DOHH2 (cell line): ENCODE measurements around the gene SLC39A11.

Source experiments
- H3F3A ChIP-seq: fragments of 200-600 bp; sonication (generic), shearing (Covaris generic); 2 replicates; pipeline ENCODE4 v1.6.0; 2016; ENCODE audit warnings: antibody characterized with exemption, mild to moderate bottlenecking; ENCODE audit not compliant: control insufficient read depth, insufficient read depth
- H3K27ac ChIP-seq: fragments of 200-600 bp; sonication (generic); 2 replicates; pipeline ENCODE4 v1.5.1; 2014; ENCODE audit warnings: low read depth, mild to moderate bottlenecking, low read length, moderate library complexity
- H3K27me3 ChIP-seq: fragments of 200-600 bp; sonication (generic); 2 replicates; pipeline ENCODE4 v1.6.1; 2014; ENCODE audit warnings: mild to moderate bottlenecking, low read length, mixed read lengths; ENCODE audit not compliant: control insufficient read depth
- H3K36me3 ChIP-seq: fragments of 200-600 bp; sonication (generic); 2 replicates; pipeline ENCODE4 v1.6.1; 2014; ENCODE audit warnings: mild to moderate bottlenecking, low read length, moderate library complexity, mixed read lengths; ENCODE audit not compliant: control insufficient read depth
- H3K4me1 ChIP-seq: fragments of 200-600 bp; sonication (generic); 2 replicates; pipeline ENCODE4 v1.6.1; 2014; ENCODE audit warnings: mild to moderate bottlenecking, low read length, mixed read lengths; ENCODE audit not compliant: control insufficient read depth
- H3K4me2 ChIP-seq: fragments of 200-600 bp; sonication (generic); 2 replicates; pipeline ENCODE4 v1.6.0; 2014; ENCODE audit warnings: mild to moderate bottlenecking, low read length, moderate library complexity
- H3K4me3 ChIP-seq: fragments of 200-600 bp; sonication (generic); 2 replicates; pipeline ENCODE4 v1.5.1; 2014; ENCODE audit warnings: mild to moderate bottlenecking, low read length, mixed read lengths
- H3K79me2 ChIP-seq: fragments of 200-600 bp; sonication (generic); 2 replicates; pipeline ENCODE4 v1.6.1; 2014; ENCODE audit warnings: mild to moderate bottlenecking, low read length, mixed read lengths; ENCODE audit not compliant: control insufficient read depth
- H3K9me2 ChIP-seq: fragments of 200-600 bp; sonication (generic); replicated peaks from 2 replicates; pipeline ENCODE4 v1.6.1; 2014; ENCODE audit warnings: mild to moderate bottlenecking, low read length, mixed read lengths; ENCODE audit not compliant: control insufficient read depth
- H3K9me3 ChIP-seq: fragments of 200-600 bp; sonication (generic); 2 replicates; pipeline ENCODE4 v1.6.1; 2014; ENCODE audit warnings: antibody characterized with exemption, low read length, mixed read lengths; ENCODE audit not compliant: control insufficient read depth, insufficient read depth
- H4K20me1 ChIP-seq: fragments of 200-600 bp; sonication (generic); 2 replicates; pipeline ENCODE4 v1.6.0; 2014; ENCODE audit warnings: low read depth, mild to moderate bottlenecking, antibody characterized with exemption, low read length, moderate library complexity; ENCODE audit not compliant: control insufficient read depth, insufficient read depth
- EZH2phosphoT487 ChIP-seq: fragments of 200-600 bp; sonication (generic); IDR thresholded peaks from 2 replicates; pipeline ENCODE4 v1.6.1; 2017; ENCODE audit warnings: borderline replicate concordance, mild to moderate bottlenecking, antibody characterized with exemption, low read length, moderate library complexity, mixed read lengths
- TF ChIP-seq, protein P1 (sequence below): fragments of 200-600 bp; sonication (generic); IDR thresholded peaks from one replicate; pipeline ENCODE4 v1.5.1; 2014; ENCODE audit warnings: antibody characterized with exemption, mild to moderate bottlenecking, low read depth, low read length; ENCODE audit not compliant: poor library complexity, severe bottlenecking

The SLC39A11 gene

DNA sequence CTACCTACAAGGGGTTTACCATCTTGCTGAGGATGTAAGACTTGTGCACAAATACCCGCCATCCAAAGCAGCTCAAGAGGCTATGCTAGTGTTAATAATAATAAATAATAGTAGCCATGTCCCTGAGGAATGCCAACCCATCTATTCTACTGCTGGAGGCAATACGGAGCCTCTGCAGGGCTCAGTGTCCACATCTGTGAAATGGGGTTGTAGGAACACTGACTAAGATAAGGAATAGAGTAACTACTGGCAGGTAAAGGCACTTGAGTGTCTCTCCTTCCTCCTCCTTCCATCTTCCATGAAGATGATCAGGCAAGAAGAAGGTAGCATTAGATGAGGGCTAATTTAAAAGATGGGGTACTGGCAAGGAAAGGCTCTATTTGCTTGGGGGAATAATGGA is 295.3 kb downstream of the SLC39A11 start:
- Histone ChIP-seq H3K27me3 (no peaks in the 10 kb centered on the region), H3K4me2 (no peak overlapping the region), H3K27ac (no peak overlapping the region), H3K79me2 (no peaks in the 10 kb centered on the region), H3F3A (no peaks in the 10 kb centered on the region), H3K4me1 (no peaks in the 10 kb centered on the region), H4K20me1 (no peaks in the 10 kb centered on the region), H3K9me2 (no peaks in the 10 kb centered on the region), H3K9me3 (no peaks in the 10 kb centered on the region; the same call in 1 of the 2 replicates), H3K4me3 (no peak overlapping the region), H3K36me3 (no peaks in the 10 kb centered on the region)
- TF ChIP-seq EZH2phosphoT487 = no peak
- TF ChIP-seq, protein P1, sequence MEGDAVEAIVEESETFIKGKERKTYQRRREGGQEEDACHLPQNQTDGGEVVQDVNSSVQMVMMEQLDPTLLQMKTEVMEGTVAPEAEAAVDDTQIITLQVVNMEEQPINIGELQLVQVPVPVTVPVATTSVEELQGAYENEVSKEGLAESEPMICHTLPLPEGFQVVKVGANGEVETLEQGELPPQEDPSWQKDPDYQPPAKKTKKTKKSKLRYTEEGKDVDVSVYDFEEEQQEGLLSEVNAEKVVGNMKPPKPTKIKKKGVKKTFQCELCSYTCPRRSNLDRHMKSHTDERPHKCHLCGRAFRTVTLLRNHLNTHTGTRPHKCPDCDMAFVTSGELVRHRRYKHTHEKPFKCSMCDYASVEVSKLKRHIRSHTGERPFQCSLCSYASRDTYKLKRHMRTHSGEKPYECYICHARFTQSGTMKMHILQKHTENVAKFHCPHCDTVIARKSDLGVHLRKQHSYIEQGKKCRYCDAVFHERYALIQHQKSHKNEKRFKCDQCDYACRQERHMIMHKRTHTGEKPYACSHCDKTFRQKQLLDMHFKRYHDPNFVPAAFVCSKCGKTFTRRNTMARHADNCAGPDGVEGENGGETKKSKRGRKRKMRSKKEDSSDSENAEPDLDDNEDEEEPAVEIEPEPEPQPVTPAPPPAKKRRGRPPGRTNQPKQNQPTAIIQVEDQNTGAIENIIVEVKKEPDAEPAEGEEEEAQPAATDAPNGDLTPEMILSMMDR = no peak

DNA sequence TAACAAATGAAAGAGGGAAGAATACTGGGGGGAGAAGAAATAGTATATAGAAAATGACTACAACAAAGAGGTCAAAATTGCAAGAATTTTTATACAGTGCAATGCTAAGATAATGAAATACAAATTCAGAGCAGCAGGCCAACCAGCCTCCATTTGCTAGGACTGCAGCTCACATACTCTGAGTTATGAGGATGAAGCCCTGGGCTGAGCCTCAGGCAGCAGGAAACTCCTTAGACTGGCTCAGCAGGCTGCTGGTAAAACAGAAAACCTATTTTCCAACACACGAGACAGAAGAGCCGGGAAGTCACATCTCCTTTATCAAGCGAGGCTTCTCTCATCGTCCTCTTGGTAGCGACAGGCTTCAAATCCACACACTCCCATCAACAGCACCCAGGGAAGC is 296.5 kb downstream of the SLC39A11 start:
- Histone ChIP-seq H3K4me1 (no peaks in the 10 kb centered on the region), H3K9me2 (no peaks in the 10 kb centered on the region), H3K27me3 (no peaks in the 10 kb centered on the region), H3K4me2 (no peak overlapping the region), H3K36me3 (no peaks in the 10 kb centered on the region), H3K4me3 (no peak overlapping the region), H3K79me2 (no peaks in the 10 kb centered on the region), H3F3A (no peaks in the 10 kb centered on the region), H4K20me1 (no peaks in the 10 kb centered on the region), H3K9me3 (no peaks in the 10 kb centered on the region; the same call in 1 of the 2 replicates), H3K27ac (no peak overlapping the region)
- TF ChIP-seq, protein P1 = no peak
- TF ChIP-seq EZH2phosphoT487 = no peak

DNA sequence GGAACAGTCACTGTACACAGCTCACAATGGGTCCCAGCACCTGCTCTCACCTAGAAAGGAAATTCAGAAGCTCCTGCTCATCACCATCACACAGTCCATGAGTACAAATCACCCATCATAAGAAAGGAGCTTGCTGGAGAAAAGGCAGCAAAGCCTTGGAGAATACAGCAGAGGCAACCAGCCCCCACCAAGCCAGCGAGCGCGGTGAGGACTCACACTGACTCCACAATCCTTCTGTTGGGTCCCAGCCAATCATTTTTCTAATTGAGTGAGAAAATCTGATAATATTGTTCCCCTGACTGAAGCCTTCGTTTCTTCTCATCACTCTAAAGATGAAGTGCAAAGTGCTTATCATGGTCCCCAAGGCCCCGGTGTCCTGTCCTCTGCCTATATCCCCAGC is 298.3 kb downstream of the SLC39A11 start:
- no peaks in the 10 kb centered on the region for H3K27me3 ChIP-seq
- TF ChIP-seq, protein P1 = no peak
- no peak for TF ChIP-seq EZH2phosphoT487
- no peak overlapping the region for H3K4me3 ChIP-seq
- no peaks in the 10 kb centered on the region for H3K79me2 ChIP-seq
- no peaks in the 10 kb centered on the region for H3K4me1 ChIP-seq
- H3F3A ChIP-seq = no peaks in the 10 kb centered on the region
- H3K9me2 ChIP-seq = no peaks in the 10 kb centered on the region
- no peak overlapping the region for H3K4me2 ChIP-seq
- H3K36me3 ChIP-seq = no peaks in the 10 kb centered on the region
- no peaks in the 10 kb centered on the region; the same call in 1 of the 2 replicates for H3K9me3 ChIP-seq
- H3K27ac ChIP-seq = no peak overlapping the region
- H4K20me1 ChIP-seq = no peaks in the 10 kb centered on the region

DNA sequence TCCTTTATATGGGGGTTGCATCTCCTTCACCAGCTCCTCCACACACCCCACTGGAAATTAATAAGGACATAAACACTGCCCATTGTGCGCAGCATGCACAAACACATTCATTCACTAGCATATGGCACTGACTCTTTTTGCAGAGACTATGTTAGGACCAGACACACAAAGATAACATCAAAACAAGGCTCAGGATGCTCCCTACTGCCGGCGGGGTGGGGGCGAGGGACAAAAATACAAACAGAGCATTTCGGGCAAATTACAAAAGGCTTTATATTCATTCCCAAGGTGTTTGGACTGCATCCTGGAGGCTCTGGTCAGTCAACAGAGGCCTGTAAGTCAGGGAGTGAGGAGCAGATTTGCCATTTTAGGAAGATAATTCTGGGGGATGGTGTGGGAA is 299.7 kb downstream of the SLC39A11 start:
- Histone ChIP-seq H3K4me1 (no peaks in the 10 kb centered on the region), H4K20me1 (no peaks in the 10 kb centered on the region), H3K4me2 (no peak overlapping the region), H3K9me3 (no peaks in the 10 kb centered on the region; the same call in 1 of the 2 replicates), H3F3A (no peaks in the 10 kb centered on the region), H3K36me3 (no peaks in the 10 kb centered on the region), H3K27ac (no peak overlapping the region), H3K9me2 (no peaks in the 10 kb centered on the region), H3K4me3 (no peak overlapping the region), H3K79me2 (no peaks in the 10 kb centered on the region), H3K27me3 (no peaks in the 10 kb centered on the region)
- TF ChIP-seq, protein P1 = no peak
